Effector memory CD8-positive, alpha-beta T cell (primary cell): ENCODE data around the gene THOC2.

Experiments used
- ATAC-seq: fragments of 150-1000 bp; cut with Tn5 transposase; replicated peaks from 2 replicates; pipeline ENCODE4 v1.10.0; 2021; ENCODE audit warnings: mild to moderate bottlenecking, moderate library complexity
- DNase-seq, 3 experiments: peaks; one replicate each; pipeline ENCODE4 v3.0.0; 2021
- H3K27ac Mint-ChIP-seq, 2 donors: one replicate each; pipeline ENCODE4 v1.8.0; 2022; ENCODE audit warnings: mild to moderate bottlenecking in 2 of 2, mixed read lengths in 2 of 2, moderate library complexity in 2 of 2
- H3K27me3 Mint-ChIP-seq, 2 donors: one replicate each; pipeline ENCODE4 v1.8.0; 2022; ENCODE audit warnings: mixed read lengths in 2 of 2
- H3K36me3 Mint-ChIP-seq: one replicate; pipeline ENCODE4 v1.8.0; 2022; ENCODE audit warnings: mild to moderate bottlenecking, moderate library complexity, mixed read lengths; ENCODE audit not compliant: insufficient read depth
- H3K4me1 Mint-ChIP-seq, 2 donors: one replicate each; pipeline ENCODE4 v1.8.0; 2022; ENCODE audit warnings: low read depth in 2 of 2, mixed read lengths in 2 of 2
- H3K4me3 Mint-ChIP-seq, 2 donors: one replicate each; pipeline ENCODE4 v1.8.0; 2022; ENCODE audit warnings: mild to moderate bottlenecking in 2 of 2, mixed read lengths in 2 of 2, moderate library complexity in 2 of 2
- H3K9me3 Mint-ChIP-seq, 2 donors: one replicate each; pipeline ENCODE4 v1.8.0; 2022; ENCODE audit warnings: mixed read lengths in 2 of 2

Gene THOC2

DNA sequence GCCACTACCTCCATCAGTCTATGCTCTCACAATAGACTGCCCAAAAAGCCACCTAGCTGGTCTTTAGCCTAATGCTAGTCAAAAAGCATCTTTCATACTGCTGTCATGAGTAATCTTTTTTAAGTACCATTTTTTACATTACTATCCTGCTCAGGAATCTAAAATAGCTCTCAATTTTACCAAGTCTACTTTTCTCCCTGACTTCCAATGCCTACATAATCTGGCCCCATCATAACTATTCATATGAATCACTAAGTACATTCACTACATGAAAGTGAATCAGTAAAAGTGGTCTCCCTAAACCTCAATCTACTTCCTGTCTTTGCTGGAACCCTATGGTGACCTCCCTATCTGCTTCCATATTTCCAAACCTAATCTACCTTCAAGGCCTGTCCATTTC lies 105.9 kb downstream of the THOC2 start:
- ATAC-seq (no peak), DNase-seq (no peak)
- Mint-ChIP-seq H3K9me3 (no peaks in the 10 kb centered on the region), H3K36me3 (peaks cover 41% of the 10 kb centered on the region), H3K27ac (peak overlapping the region in 1 of 2 donors; percentile 60), H3K4me3 (no peak overlapping the region), H3K4me1 (peaks cover 0 to 4% of the 10 kb centered on the region in 2 donors), H3K27me3 (no peaks in the 10 kb centered on the region)

DNA sequence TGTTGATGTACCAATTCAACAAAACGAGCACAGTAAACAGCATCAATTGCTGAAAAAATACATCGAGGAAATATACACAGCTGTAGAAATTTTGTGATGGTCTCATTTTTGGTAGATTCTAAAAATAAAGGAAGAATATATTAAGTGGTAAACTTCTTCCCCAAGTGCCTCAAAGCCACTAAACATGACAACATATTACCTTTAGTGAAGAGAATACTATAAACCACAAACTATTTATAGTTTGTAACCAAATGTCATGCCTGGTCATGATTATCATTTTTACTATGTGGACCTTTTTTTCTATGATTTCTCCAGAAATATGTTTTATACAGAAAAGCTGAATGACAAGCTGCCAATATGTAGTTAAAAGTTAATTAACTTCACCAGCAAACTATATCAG lies 106.9 kb downstream of the THOC2 start:
- H3K36me3 Mint-ChIP-seq, result peaks cover 44% of the 10 kb centered on the region
- DNase-seq (no peak), ATAC-seq (no peak)
- H3K4me3 Mint-ChIP-seq, result no peak overlapping the region
- H3K4me1 Mint-ChIP-seq, result peaks cover 0 to 4% of the 10 kb centered on the region in 2 donors
- H3K27ac Mint-ChIP-seq, result no peak overlapping the region
- H3K27me3 Mint-ChIP-seq, result no peaks in the 10 kb centered on the region
- no peaks in the 10 kb centered on the region for H3K9me3 Mint-ChIP-seq

DNA sequence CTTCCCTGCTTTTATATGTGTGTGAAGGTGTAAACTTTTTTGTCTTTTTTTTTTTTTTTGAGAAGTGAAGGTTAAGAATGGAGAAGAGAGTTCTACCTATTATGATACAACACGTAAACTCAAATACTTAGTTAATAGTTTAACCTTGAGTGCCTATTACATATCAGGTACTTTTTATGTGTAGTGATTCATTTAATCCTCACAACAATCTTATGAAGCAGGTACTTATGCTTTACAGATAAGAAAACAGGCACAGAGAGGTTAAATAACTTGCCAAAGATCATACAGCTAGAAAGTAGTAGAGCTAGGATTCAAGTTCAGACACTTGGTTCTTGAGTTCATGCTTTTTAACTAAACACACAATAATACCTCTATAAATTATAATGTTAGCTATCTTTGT lies 107.4 kb downstream of the THOC2 start:
- DNase-seq, result no peak
- Mint-ChIP-seq H3K36me3 (peaks cover 44% of the 10 kb centered on the region), H3K9me3 (no peaks in the 10 kb centered on the region), H3K4me3 (no peak overlapping the region), H3K27me3 (no peaks in the 10 kb centered on the region), H3K27ac (no peak overlapping the region), H3K4me1 (peaks cover 0 to 4% of the 10 kb centered on the region in 2 donors)
- no peak for ATAC-seq

DNA sequence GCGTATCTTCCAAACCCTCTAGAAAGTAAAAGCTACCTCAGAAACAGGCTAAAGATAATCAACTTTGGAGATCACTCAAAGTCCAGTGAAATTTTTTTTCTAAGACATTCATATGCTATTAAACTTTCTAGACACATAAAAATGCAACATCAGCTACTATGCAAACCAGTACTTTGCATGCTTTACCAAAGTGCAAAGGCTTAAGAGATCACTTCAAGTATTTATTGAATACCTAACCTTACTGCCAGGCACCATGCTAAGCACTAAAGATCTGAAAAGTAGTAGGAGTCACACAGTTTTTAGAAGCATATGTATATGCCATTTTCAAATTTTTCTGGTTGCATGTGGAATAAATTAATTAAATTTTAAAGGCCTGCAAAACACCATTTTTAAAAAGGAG lies 115.8 kb downstream of the THOC2 start:
- peaks cover 0 to 3% of the 10 kb centered on the region in 2 donors for H3K4me1 Mint-ChIP-seq
- no peak for DNase-seq
- H3K9me3 Mint-ChIP-seq, result no peaks in the 10 kb centered on the region
- no peaks in the 10 kb centered on the region for H3K27me3 Mint-ChIP-seq
- no peak overlapping the region for H3K27ac Mint-ChIP-seq
- no peak overlapping the region for H3K4me3 Mint-ChIP-seq
- no peak for ATAC-seq
- peaks cover 33% of the 10 kb centered on the region for H3K36me3 Mint-ChIP-seq

DNA sequence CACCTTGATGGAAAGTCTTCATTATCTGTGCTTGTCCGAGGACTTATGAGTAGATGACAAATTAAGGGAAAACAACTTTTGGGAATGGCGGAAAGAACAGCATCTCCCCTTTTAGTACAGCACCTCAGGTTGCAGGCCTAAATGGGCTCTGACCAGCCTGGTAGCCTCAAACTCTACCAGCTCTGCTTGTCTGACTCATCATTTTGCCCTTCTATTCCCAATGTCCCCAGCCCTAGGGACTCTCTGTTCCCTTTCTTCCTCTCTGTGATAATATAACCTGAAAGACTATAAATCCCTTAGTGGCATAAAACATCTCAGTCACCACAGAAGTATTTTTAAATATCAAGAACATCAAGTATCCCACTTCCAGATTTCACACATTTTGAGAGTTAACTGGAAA lies 121.9 kb downstream of the THOC2 start:
- Mint-ChIP-seq H3K27me3 (no peaks in the 10 kb centered on the region), H3K4me3 (no peak overlapping the region), H3K27ac (no peak overlapping the region), H3K4me1 (peaks cover 0 to 2% of the 10 kb centered on the region in 2 donors), H3K36me3 (peaks cover 29% of the 10 kb centered on the region), H3K9me3 (no peaks in the 10 kb centered on the region)
- ATAC-seq, result no peak
- DNase-seq, result no peak

DNA sequence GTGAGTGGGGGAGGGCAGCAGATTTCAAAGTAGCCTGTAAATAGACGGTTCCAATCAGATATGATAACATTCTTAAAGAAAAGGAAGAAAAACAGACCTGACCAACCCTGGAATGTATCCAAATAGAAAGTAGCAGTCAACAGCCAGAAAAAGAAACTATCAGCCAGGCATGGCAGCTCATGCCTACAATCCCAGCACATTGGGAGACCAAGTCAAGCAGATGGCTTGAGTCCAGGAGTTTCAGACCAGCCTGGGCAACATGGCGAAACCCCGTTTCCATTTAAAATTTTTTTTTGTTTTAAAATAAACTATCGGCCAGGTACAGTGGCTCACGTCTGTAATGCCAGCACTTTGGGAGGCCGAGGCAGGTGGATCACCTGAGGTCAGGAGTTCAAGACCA lies 125.0 kb downstream of the THOC2 start:
- no peak overlapping the region for H3K27ac Mint-ChIP-seq
- no peak for ATAC-seq
- no peaks in the 10 kb centered on the region for H3K4me1 Mint-ChIP-seq
- no peak overlapping the region for H3K4me3 Mint-ChIP-seq
- peaks cover 40% of the 10 kb centered on the region for H3K36me3 Mint-ChIP-seq
- H3K27me3 Mint-ChIP-seq, result no peaks in the 10 kb centered on the region
- no peaks in the 10 kb centered on the region for H3K9me3 Mint-ChIP-seq
- no peak for DNase-seq

DNA sequence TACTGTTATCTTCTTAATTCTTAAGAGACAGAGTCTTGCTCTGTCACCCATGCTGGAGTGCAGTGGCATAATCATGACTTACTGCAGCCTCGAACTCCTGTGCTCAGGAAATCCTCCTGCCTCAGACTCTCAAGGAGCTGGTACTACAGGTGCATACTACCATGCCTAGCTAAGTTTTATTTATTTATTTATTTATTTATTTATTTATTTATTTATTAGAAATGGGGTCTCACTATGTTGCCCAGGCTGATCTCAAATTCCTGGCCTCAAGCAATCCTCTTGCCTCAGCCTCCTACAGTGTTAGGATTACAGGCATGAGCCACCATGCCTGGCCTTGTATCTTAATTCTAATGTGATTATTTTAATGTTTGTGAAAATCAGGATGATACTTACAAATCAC lies 125.6 kb downstream of the THOC2 start:
- H3K36me3 Mint-ChIP-seq, result peaks cover 41% of the 10 kb centered on the region
- H3K9me3 Mint-ChIP-seq, result no peaks in the 10 kb centered on the region
- no peaks in the 10 kb centered on the region for H3K27me3 Mint-ChIP-seq

DNA sequence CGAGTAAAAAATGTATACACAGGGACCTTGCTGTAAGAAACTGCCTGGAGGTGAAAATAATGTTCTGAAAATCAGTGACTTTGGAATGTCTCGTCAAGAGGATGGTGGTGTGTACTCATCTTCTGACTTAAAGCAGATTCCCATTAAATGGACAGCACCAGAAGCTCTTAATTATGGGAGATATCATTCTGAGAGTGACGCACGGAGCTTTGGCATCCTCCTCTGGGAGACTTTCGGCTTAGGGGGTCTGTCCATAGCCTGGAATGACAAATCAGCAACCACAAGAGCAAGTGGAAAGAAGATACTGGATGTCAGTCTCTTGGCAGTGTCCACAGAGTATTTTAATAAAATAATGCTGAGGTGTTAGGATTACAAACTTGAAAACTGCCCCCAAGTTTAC lies 129.4 kb downstream of the THOC2 start:
- Mint-ChIP-seq H3K9me3 (no peaks in the 10 kb centered on the region), H3K36me3 (peaks cover 34% of the 10 kb centered on the region), H3K27me3 (no peaks in the 10 kb centered on the region), H3K4me1 (no peaks in the 10 kb centered on the region), H3K27ac (no peak overlapping the region), H3K4me3 (no peak overlapping the region)
- ATAC-seq, result no peak
- no peak for DNase-seq

More for the DNA sequence above, 125.6 kb downstream of the THOC2 start:
- DNase-seq (no peak), ATAC-seq (no peak)
- H3K4me3 Mint-ChIP-seq, result no peak overlapping the region
- no peak overlapping the region for H3K27ac Mint-ChIP-seq
- no peaks in the 10 kb centered on the region for H3K4me1 Mint-ChIP-seq

DNA sequence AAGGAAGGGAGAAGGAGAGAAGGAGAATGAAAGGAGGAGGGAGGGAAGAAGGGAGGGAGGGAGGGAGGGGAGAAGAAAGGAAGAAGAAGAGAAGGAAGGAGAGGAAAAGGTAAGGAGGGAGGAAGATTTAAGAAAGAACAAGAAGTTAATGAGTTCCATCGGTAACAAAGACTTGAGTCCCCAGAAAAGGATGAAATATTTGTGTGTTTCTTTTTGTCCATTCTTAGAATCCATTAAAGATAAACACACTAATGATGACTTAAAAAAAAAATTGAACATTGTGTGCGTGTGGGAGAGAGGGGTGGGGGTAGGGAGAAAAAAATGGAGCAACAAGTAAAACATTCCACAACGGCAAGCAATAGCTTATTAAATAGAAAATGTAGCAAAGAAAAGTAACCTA lies 131.4 kb downstream of the THOC2 start:
- no peak for ATAC-seq
- Mint-ChIP-seq H3K27ac (no peak overlapping the region), H3K4me3 (no peak overlapping the region)

DNA sequence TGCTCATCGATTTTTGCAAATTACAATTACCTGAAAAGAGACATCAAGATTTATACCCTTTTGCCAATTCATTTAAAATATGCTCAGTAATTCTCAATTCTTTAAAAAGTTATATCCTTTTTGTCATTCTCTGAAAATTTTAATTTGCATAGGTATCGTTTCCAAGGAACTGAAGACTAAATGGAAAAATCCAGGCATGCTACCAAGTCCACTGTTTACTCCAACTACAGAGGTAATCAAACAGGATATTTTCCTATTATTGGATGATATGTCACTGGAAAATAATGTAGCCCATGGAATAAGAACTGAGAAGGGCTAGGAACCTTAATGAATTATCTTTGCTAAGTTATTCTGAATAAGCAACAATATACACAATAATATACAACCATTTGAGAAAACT lies 132.7 kb downstream of the THOC2 start:
- no peak for ATAC-seq

More for the DNA sequence above, 131.4 kb downstream of the THOC2 start:
- Mint-ChIP-seq H3K36me3 (peaks cover 28% of the 10 kb centered on the region), H3K27me3 (no peaks in the 10 kb centered on the region), H3K4me1 (no peaks in the 10 kb centered on the region), H3K9me3 (no peaks in the 10 kb centered on the region)
- DNase-seq, result no peak

DNA sequence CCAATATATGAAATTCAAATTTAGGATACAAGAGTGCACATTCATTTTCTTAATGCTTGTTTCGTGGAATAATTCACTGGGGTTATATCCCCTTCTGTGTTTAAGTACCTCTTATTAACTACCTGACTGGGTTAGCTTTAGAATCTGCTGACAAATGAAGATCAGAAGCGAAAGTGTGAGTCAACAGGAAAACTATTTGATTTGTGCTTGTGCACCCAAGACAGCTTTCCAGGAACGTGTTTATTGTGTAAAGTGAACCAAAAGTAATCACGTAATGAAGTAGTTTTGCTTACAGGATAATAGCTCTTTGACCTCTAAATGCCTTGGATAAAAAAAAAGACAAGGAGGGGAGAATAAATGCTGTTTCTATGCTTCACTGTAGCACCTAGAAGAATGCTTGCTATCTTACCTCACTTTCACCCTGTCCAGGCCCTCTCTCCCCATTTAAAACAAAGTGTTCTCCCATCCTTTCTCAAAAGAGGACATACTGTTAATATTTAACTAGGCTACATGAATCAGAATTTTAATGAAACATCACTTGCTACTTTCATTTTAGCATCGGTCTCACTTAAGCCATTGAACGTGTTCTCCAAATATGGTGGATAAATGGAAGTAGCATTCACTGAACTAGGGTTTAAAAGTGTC lies 141.9 kb downstream of the THOC2 start:
- Mint-ChIP-seq H3K4me1 (peaks cover 0 to 7% of the 10 kb centered on the region in 2 donors), H3K27ac (no peak overlapping the region), H3K4me3 (no peak overlapping the region), H3K9me3 (no peaks in the 10 kb centered on the region), H3K36me3 (peaks cover 3% of the 10 kb centered on the region), H3K27me3 (no peaks in the 10 kb centered on the region)
- DNase-seq (no peak), ATAC-seq (no peak)

More for the DNA sequence above, 132.7 kb downstream of the THOC2 start:
- H3K9me3 Mint-ChIP-seq, result no peaks in the 10 kb centered on the region
- H3K27me3 Mint-ChIP-seq, result no peaks in the 10 kb centered on the region
- H3K36me3 Mint-ChIP-seq, result peaks cover 28% of the 10 kb centered on the region
- no peaks in the 10 kb centered on the region for H3K4me1 Mint-ChIP-seq
- no peak for DNase-seq
- no peak overlapping the region for H3K27ac Mint-ChIP-seq
- no peak overlapping the region for H3K4me3 Mint-ChIP-seq

DNA sequence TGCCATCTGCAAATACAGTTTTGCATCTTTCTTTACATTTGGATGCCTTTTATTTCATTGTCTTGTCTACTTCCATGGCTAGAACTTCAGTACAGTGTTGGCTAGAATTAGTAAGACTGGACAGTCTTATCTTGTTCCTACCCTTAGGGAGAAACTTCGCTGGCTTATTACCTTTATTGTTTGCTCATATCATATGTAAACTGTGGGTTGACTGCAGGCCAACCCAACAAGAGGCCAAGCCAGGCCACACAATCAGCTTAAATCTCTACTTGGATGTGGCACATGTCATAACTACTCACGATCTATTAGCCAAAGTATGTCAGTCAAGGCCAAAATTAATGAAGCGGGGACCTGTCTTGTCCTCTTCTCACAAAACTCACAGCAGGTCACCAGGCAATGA lies 144.1 kb downstream of the THOC2 start:
- DNase-seq (no peak), ATAC-seq (no peak)
- no peaks in the 10 kb centered on the region for H3K9me3 Mint-ChIP-seq
- peaks cover 0 to 7% of the 10 kb centered on the region in 2 donors for H3K4me1 Mint-ChIP-seq
- H3K27me3 Mint-ChIP-seq, result no peaks in the 10 kb centered on the region
- H3K4me3 Mint-ChIP-seq, result no peak overlapping the region
- peaks cover 3% of the 10 kb centered on the region for H3K36me3 Mint-ChIP-seq
- no peak overlapping the region for H3K27ac Mint-ChIP-seq

DNA sequence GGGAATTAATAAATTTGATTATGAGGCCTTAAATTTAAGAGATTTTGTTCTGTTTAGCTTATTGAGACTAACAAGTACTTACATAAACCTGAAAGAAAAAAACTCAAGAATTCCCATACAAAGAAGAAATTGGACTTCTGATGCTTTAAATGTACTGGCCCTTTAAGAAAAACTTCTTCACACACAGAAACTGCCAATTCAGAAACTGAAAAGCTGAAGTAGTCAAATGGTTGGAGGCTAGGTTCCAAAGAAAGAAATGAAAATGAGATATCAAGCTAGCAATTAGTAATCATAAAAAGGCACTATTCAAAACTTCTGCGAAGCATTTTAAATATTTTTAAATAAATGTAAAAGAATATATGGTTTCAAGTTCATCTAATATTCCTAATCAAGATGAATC lies 151.3 kb downstream of the THOC2 start:
- DNase-seq (no peak), ATAC-seq (no peak)
- Mint-ChIP-seq H3K4me3 (no peak overlapping the region), H3K27me3 (peaks cover 0 to 6% of the 10 kb centered on the region in 2 donors), H3K27ac (no peak overlapping the region), H3K9me3 (peaks cover 0 to 2% of the 10 kb centered on the region in 2 donors), H3K36me3 (no peaks in the 10 kb centered on the region), H3K4me1 (no peaks in the 10 kb centered on the region)

DNA sequence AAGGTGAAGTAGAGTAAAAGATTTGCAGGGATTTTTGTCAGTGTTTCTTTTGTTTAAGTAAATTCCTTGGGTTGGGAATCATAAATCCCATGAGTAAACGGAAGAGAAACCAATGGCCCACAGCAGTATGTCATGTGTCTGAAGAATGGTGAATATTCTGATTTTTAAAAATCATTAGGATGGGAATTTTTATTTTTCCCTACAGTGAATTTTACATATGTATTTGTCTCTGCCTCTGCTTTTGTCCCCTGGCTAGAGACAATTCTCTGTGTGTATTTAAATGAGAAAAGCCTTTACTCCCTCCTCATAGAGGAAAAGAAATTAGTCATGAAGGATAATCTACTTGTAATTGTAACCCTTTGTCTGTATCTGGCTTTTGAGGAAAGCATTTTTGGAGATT lies 152.1 kb downstream of the THOC2 start:
- Mint-ChIP-seq H3K4me3 (no peak overlapping the region), H3K27me3 (peaks cover 0 to 9% of the 10 kb centered on the region in 2 donors), H3K9me3 (peaks cover 0 to 2% of the 10 kb centered on the region in 2 donors), H3K36me3 (no peaks in the 10 kb centered on the region), H3K27ac (no peak overlapping the region), H3K4me1 (no peaks in the 10 kb centered on the region)
- ATAC-seq (no peak), DNase-seq (no peak)
